Measurements from ENCODE around the gene DLG2.
"Not testable (repeated sequence)": the region's sequence is repeated elsewhere in the genome, so short reads cannot be mapped to it uniquely, and the experiment has no call there.

DLG2 gene

GRCh38 chr11:85627332-85627997 is at the start of gene DLG2:
TSS of gene DLG2 (minus strand) at chr11:85627344.
- no peak for FAIRE-seq

- no peak for FAIRE-seq
Observed at GRCh38 chr11:85673393-85673792, 46.2 kb upstream of the DLG2 start.

GRCh38 chr11:85672105-85672902 is 45.2 kb upstream of the DLG2 start:
- FAIRE-seq = no peak

GRCh38 chr11:85670949-85671663 is 44.0 kb upstream of the DLG2 start:
- not testable (repeated sequence) for FAIRE-seq

GRCh38 chr11:85668157-85668556 is 41.0 kb upstream of the DLG2 start:
- FAIRE-seq = no peak

GRCh38 chr11:85666687-85667086 is 39.5 kb upstream of the DLG2 start:
- no peak for FAIRE-seq

GRCh38 chr11:85665733-85666132 is 38.6 kb upstream of the DLG2 start:
- no peak for FAIRE-seq

GRCh38 chr11:85664615-85665481 is 37.7 kb upstream of the DLG2 start, which contains the start of gene CREBZF:
TSS of gene CREBZF (minus strand) at chr11:85665129. CDS start at chr11:85664875, 254 bp downstream.
- peak; percentile 80 for FAIRE-seq

- FAIRE-seq = no peak
Observed at GRCh38 chr11:85663753-85664614, 36.8 kb upstream of the DLG2 start.

- FAIRE-seq = no peak
Observed at GRCh38 chr11:85663080-85663752, 36.1 kb upstream of the DLG2 start.

- FAIRE-seq = no peak
Observed at GRCh38 chr11:85661972-85662664, 35.0 kb upstream of the DLG2 start.

- no peak for FAIRE-seq
Observed at GRCh38 chr11:85658180-85658579, 31.0 kb upstream of the DLG2 start.

- no peak for FAIRE-seq
Observed at GRCh38 chr11:85656777-85657176, 29.6 kb upstream of the DLG2 start.

GRCh38 chr11:85654343-85654742 is 27.2 kb upstream of the DLG2 start:
- FAIRE-seq = not testable (repeated sequence)

GRCh38 chr11:85652786-85653447 is 25.8 kb upstream of the DLG2 start:
- FAIRE-seq = no peak

GRCh38 chr11:85651118-85651517 is 24.0 kb upstream of the DLG2 start:
- no peak for FAIRE-seq

GRCh38 chr11:85647604-85648299 is 20.6 kb upstream of the DLG2 start, which contains the start of gene TMEM126A:
TSS of gene TMEM126A (plus strand) at chr11:85647967. CDS start at chr11:85650256, 2,289 bp downstream.
- no peak for FAIRE-seq

- no peak for FAIRE-seq
Observed at GRCh38 chr11:85647078-85647477, 19.9 kb upstream of the DLG2 start.

GRCh38 chr11:85643191-85643614 is 16.1 kb upstream of the DLG2 start:
- FAIRE-seq = no peak

Measured in endometrium (tissue), 2 donors.